Chondrocyte (in vitro differentiated cells): ENCODE results near the gene CD300LD. TPM values are rescaled to one million over a fixed set of nuclear protein-coding genes. Genes with fewer than 3 reads are reported as not detected.

Experiments used
- DNase-seq: peaks from one replicate; pipeline ENCODE4 v3.0.0; 2021; ENCODE audit warnings: mixed read lengths, low spot score
- H3K27ac Mint-ChIP-seq: one replicate; pipeline ENCODE4 v1.8.0; 2021; ENCODE audit warnings: mild to moderate bottlenecking, moderate library complexity, mixed read lengths; ENCODE audit not compliant: unreplicated experiment
- H3K27me3 Mint-ChIP-seq: 2 replicates; pipeline ENCODE4 v1.8.0; 2021; ENCODE audit warnings: low read depth, mixed read lengths
- H3K36me3 Mint-ChIP-seq: 2 replicates; pipeline ENCODE4 v1.8.0; 2021; ENCODE audit warnings: low read depth, mixed read lengths
- H3K4me1 Mint-ChIP-seq: 2 replicates; pipeline ENCODE4 v1.8.0; 2021; ENCODE audit warnings: low read depth, mild to moderate bottlenecking, mixed read lengths
- H3K4me3 Mint-ChIP-seq: one replicate; pipeline ENCODE4 v1.8.0; 2021; ENCODE audit warnings: mild to moderate bottlenecking, moderate library complexity, mixed read lengths; ENCODE audit not compliant: unreplicated experiment
- H3K9me3 Mint-ChIP-seq: 2 replicates; pipeline ENCODE4 v1.8.0; 2021; ENCODE audit warnings: low read depth, mixed read lengths
- total RNA-seq: library from RNA; stranded (reverse); gene quantifications from 3 replicates; pipeline ENCODE4 v1.2.1, GENCODE V29; 2021
- TF ChIP-seq, protein P1 (sequence below): fragments of 200-600 bp; sonication (generic); IDR thresholded peaks from 2 replicates; pipeline ENCODE4 v1.5.0; 2021; ENCODE audit warnings: antibody characterized with exemption, mild to moderate bottlenecking, moderate library complexity

CD300LD gene
- total RNA-seq, 1 donor from 2014 or later = not detected

DNA sequence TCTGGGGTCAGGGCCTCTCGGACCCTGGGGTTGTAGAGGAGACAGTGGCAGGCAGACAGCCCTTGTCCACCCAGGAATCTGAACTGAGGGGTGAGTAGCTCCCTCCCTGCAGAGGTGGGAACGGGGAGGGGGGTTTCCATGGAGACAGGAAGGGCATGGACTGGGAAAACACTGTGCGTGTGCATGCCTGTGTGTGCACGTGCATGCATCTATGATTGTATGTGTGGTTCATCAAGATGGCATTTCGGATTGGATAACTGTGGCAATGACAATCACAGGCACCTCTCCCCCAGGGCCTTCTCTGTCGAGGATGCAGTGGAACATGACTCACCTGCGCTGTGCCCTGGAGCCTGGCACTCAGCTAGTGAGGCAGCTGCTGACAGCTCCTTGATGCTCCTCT is 40.0 kb downstream of the CD300LD start:
- no peaks in the 10 kb centered on the region for H3K4me1 Mint-ChIP-seq
- DNase-seq = no peak
- no peak overlapping the region for H3K4me3 Mint-ChIP-seq
- H3K27ac Mint-ChIP-seq = no peak overlapping the region
- H3K9me3 Mint-ChIP-seq = no peaks in the 10 kb centered on the region
- H3K27me3 Mint-ChIP-seq = peaks cover 61% of the 10 kb centered on the region
- H3K36me3 Mint-ChIP-seq = peaks cover 3% of the 10 kb centered on the region
- TF ChIP-seq, protein P1, sequence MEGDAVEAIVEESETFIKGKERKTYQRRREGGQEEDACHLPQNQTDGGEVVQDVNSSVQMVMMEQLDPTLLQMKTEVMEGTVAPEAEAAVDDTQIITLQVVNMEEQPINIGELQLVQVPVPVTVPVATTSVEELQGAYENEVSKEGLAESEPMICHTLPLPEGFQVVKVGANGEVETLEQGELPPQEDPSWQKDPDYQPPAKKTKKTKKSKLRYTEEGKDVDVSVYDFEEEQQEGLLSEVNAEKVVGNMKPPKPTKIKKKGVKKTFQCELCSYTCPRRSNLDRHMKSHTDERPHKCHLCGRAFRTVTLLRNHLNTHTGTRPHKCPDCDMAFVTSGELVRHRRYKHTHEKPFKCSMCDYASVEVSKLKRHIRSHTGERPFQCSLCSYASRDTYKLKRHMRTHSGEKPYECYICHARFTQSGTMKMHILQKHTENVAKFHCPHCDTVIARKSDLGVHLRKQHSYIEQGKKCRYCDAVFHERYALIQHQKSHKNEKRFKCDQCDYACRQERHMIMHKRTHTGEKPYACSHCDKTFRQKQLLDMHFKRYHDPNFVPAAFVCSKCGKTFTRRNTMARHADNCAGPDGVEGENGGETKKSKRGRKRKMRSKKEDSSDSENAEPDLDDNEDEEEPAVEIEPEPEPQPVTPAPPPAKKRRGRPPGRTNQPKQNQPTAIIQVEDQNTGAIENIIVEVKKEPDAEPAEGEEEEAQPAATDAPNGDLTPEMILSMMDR = no peak

DNA sequence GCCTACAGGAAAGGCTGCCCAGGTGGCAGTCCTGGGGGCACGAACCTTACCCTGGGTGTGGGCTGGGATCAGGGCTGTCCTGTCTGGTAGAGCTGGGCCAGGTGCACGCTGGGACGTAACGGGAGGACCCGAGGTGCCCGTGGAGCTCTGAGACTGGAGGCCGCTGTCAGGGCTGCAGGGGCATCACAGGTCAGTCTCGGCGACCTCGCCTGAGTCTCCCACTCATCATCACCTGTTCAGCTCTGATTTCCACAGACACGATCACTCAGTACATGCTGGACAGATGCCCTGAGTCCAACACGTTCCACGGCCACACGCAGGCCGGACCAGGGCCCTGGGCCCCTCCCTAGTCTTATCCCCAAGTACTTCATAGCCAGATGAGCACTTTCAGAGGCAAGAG is 41.5 kb downstream of the CD300LD start:
- peak; percentile 89 for DNase-seq
- Mint-ChIP-seq H3K4me1 (no peaks in the 10 kb centered on the region), H3K9me3 (no peaks in the 10 kb centered on the region)

DNA sequence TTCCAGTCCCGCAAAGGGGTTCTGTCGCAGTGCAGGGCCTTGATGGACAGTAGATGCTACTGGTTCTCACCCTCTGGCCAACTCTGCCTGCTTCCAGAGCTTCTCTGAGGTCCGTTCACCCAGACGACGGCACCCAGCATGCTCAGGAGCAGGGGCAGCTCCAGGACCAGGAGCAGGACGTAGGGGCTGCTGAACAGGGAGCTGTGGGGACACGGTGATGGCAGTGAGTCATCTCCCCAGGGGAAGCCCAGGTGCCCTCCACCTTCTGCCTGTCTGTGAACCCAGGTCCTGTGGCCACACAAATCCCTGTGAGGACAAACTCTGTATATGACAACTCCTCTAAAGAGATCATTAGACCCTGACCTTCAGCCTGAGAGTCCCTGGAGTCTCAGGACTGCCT is 42.7 kb downstream of the CD300LD start:
- H3K27ac Mint-ChIP-seq = no peak overlapping the region
- TF ChIP-seq, protein P1 = no peak
- H3K4me1 Mint-ChIP-seq = no peaks in the 10 kb centered on the region
- no peak overlapping the region for H3K4me3 Mint-ChIP-seq
- H3K27me3 Mint-ChIP-seq = peaks cover 41% of the 10 kb centered on the region
- H3K9me3 Mint-ChIP-seq = no peaks in the 10 kb centered on the region
- H3K36me3 Mint-ChIP-seq = no peaks in the 10 kb centered on the region
- peak; percentile 87 for DNase-seq

More for the DNA sequence above, 41.5 kb downstream of the CD300LD start:
- Mint-ChIP-seq H3K4me3 (no peak overlapping the region), H3K27me3 (peaks cover 51% of the 10 kb centered on the region), H3K36me3 (no peaks in the 10 kb centered on the region), H3K27ac (no peak overlapping the region)
- TF ChIP-seq, protein P1 = no peak

DNA sequence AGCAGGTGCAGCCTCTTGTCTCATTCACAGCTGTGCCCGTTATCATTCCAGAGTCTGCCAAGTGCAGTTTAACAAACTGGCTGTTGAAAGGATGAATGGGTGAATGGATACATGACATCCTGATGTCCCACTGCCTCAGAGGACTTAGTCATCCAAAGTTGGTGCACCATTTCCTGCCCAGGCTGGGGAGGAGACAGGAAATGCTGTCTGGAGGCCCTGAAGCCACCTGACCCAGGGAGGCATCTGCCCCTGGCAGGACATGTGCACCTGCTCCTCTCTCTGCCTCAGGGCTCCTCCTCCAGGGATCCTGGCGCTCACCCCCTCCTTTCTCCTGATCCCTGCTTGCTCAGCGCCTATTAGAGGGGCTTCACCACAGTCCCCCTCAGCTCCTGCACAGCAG is 44.3 kb downstream of the CD300LD start:
- H3K4me1 Mint-ChIP-seq = no peaks in the 10 kb centered on the region
- H3K27ac Mint-ChIP-seq = no peak overlapping the region
- TF ChIP-seq, protein P1 = no peak
- H3K36me3 Mint-ChIP-seq = no peaks in the 10 kb centered on the region
- no peak overlapping the region for H3K4me3 Mint-ChIP-seq
- no peak for DNase-seq
- H3K27me3 Mint-ChIP-seq = peaks cover 26% of the 10 kb centered on the region
- no peaks in the 10 kb centered on the region for H3K9me3 Mint-ChIP-seq

DNA sequence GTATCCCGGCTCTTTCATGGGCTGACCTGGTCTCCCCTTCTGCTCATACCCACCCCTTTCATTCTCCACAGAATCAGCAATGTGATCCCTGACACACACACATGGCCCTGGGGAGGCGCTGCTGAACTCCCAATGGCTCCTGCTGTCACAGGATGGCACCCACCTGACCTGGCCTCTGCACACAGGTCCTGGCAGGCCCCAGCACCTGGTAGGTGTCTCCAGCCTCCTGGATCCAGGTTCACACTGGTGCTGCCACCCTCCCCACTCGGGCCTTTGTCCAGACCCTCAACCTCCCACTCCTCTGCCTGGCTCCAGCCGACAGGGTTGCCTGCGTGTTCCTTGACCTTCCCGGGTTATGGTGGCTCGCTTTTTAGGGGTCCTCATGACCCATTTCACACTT is 44.8 kb downstream of the CD300LD start:
- H3K27ac Mint-ChIP-seq = no peak overlapping the region
- peaks cover 24% of the 10 kb centered on the region for H3K27me3 Mint-ChIP-seq
- no peak overlapping the region for H3K4me3 Mint-ChIP-seq
- H3K36me3 Mint-ChIP-seq = no peaks in the 10 kb centered on the region
- H3K9me3 Mint-ChIP-seq = no peaks in the 10 kb centered on the region
- no peaks in the 10 kb centered on the region for H3K4me1 Mint-ChIP-seq
- TF ChIP-seq, protein P1 = no peak
- no peak for DNase-seq
